MCF 10A (cell line): ENCODE data around the gene ADCK1. TPM values are rescaled to one million over a fixed set of nuclear protein-coding genes. Genes with fewer than 3 reads are reported as not detected.

Source experiments
- BruUV-seq: library from RNA; stranded (reverse); fragments of 400-500 nt; replicated peaks from 2 replicates; lab custom pipeline; 2021; lab: Mats Ljungman, UMichigan
- CTCF ChIA-PET: fragments of 300-600 bp; sonication (Branson Sonifier 250); formaldehyde crosslinking; extraction: SDS; loops from one replicate; lab custom pipeline; 2021; ENCODE audit warnings: antibody characterized with exemption, inconsistent platforms; lab: Yijun Ruan, JAX
- POLR2A ChIA-PET: fragments of 300-600, 350-650 bp; sonication (Branson Sonifier 250); formaldehyde crosslinking; extraction: SDS; loops from one replicate; lab custom pipeline; 2020; ENCODE audit warnings: antibody characterized with exemption, inconsistent platforms; lab: Yijun Ruan, JAX
- DNase-seq: peaks from one replicate; pipeline ENCODE4 v3.0.0-alpha.2; 2018; ENCODE audit not compliant: unreplicated experiment
- H3K27ac Mint-ChIP-seq: one replicate; pipeline ENCODE4 v1.8.0; 2022; ENCODE audit warnings: mild to moderate bottlenecking, low read depth, mixed read lengths; ENCODE audit not compliant: unreplicated experiment
- H3K27me3 Mint-ChIP-seq: one replicate; pipeline ENCODE4 v1.8.0; 2022; ENCODE audit warnings: mixed read lengths; ENCODE audit not compliant: insufficient read depth, unreplicated experiment
- H3K36me3 Mint-ChIP-seq: one replicate; pipeline ENCODE4 v1.8.0; 2022; ENCODE audit warnings: mild to moderate bottlenecking, moderate library complexity, mixed read lengths; ENCODE audit not compliant: insufficient read depth, unreplicated experiment
- H3K4me1 Mint-ChIP-seq: one replicate; pipeline ENCODE4 v1.8.0; 2022; ENCODE audit warnings: mixed read lengths; ENCODE audit not compliant: insufficient read depth, unreplicated experiment
- H3K4me3 Mint-ChIP-seq: one replicate; pipeline ENCODE4 v1.8.0; 2022; ENCODE audit warnings: mild to moderate bottlenecking, moderate library complexity, mixed read lengths; ENCODE audit not compliant: unreplicated experiment
- H3K9me3 Mint-ChIP-seq: one replicate; pipeline ENCODE4 v1.8.0; 2022; ENCODE audit warnings: mixed read lengths; ENCODE audit not compliant: unreplicated experiment
- CTCF ChIP-seq: fragments of 200-600 bp; IDR thresholded peaks from one replicate; pipeline ENCODE4 v1.8.0; 2022; ENCODE audit warnings: antibody characterized with exemption, mild to moderate bottlenecking; ENCODE audit not compliant: unreplicated experiment
- intact Hi-C: fragments of 100-400 bp; cut with micrococcal nuclease; formaldehyde crosslinking; loops from 2 replicates; pipeline ENCODE4 v1.14.1; 2022
- total RNA-seq: library from RNA; stranded (reverse); gene quantifications from 2 replicates; pipeline ENCODE4 v1.2.3, GENCODE V29; 2022

ADCK1 gene
- total RNA-seq, 1 experiment from 2014 or later, result 7.0 TPM

DNA sequence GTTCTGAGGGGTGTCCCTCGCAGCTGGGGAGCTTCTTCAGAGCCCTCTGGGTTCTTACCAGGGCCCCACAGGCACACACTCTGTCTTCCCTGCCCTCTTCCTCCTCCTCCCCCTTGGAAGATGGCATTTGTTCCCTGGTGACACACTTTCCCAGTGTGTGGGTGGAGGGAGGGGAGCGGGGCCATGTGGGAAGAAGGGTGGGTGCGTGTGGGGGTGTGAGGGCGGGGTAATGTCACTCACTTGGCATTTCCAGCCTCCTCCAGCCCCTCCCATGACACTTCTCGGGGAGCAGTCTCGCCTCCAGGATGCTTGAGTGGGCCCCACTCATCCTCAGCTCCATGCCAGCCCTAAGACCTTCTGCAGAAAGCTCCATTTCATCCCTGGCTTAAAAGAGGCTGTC is 61.3 kb downstream of the ADCK1 start:
- no peak overlapping the region for H3K4me3 Mint-ChIP-seq
- ChIA-PET CTCF (interaction anchor here (0.6 to 8.3 kb wide), 51 partner anchors 8 to 1948 kb away, joined by 3 to 117 read pairs (median 4); no protein-coding TSS in a partner anchor), POLR2A (no interaction called here)
- peaks cover 7% of the 10 kb centered on the region for H3K4me1 Mint-ChIP-seq
- no peaks in the 10 kb centered on the region for H3K9me3 Mint-ChIP-seq
- no peaks in the 10 kb centered on the region for H3K27me3 Mint-ChIP-seq
- no peaks in the 10 kb centered on the region for H3K36me3 Mint-ChIP-seq
- BruUV-seq, result no TSS peak
- no peak overlapping the region for H3K27ac Mint-ChIP-seq
- intact Hi-C loops, result loop anchor here (5.0 kb wide), 1 partner anchor 836 kb away; no protein-coding TSS in a partner anchor
- no peak for DNase-seq
- no peak for TF ChIP-seq CTCF

DNA sequence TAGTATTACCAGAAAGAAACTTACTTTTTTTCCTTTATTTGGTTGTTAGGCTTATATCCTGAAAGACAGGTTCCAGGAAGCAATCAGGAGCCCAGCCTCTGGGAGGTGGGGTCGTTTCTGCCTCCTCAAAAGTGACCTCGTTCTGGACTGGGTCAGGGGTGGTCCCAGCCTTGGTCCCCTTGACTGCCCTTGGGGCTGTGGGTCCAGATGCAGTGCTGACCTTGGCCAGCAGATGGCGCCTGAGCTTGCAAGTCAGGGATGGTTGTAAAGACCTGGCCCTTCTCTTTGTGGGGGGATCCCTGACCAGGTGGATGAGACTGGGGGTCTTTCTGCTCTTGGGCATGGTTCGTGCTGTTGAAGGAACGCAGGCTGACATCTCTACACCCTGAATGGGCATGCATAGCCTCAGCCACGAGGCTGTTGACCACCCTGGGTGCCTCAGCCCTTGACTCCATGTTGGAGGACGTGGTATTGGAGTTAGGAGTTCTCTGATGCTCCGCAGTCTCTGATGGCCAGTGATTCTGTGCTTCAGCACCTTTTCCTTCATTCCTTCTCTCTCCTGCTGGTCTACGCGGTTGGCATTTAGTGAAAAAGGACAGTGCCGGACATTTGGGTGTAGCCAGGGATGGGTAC is 62.4 kb downstream of the ADCK1 start:
- DNase-seq, result peak; percentile 58
- BruUV-seq, result no TSS peak
- POLR2A ChIA-PET, result no interaction called here
- CTCF ChIA-PET, result interaction anchor here (0.6 to 8.3 kb wide), 61 partner anchors 8 to 1725 kb away, joined by 3 to 117 read pairs (median 4); no protein-coding TSS in a partner anchor
- Mint-ChIP-seq H3K9me3 (no peaks in the 10 kb centered on the region), H3K27ac (no peak overlapping the region), H3K4me3 (no peak overlapping the region), H3K4me1 (peaks cover 7% of the 10 kb centered on the region), H3K36me3 (no peaks in the 10 kb centered on the region), H3K27me3 (no peaks in the 10 kb centered on the region)
- peak; percentile 94 for TF ChIP-seq CTCF
- intact Hi-C loops, result loop anchor here (1.0 to 5.0 kb wide), 6 partner anchors 167 to 974 kb away; no protein-coding TSS in a partner anchor

GRCh38 chr14:77864085-77864484 is 64.2 kb downstream of the ADCK1 start:
- Mint-ChIP-seq H3K4me1 (peaks cover 7% of the 10 kb centered on the region), H3K4me3 (no peak overlapping the region), H3K27ac (no peak overlapping the region), H3K9me3 (no peaks in the 10 kb centered on the region), H3K27me3 (no peaks in the 10 kb centered on the region), H3K36me3 (no peaks in the 10 kb centered on the region)
- TF ChIP-seq CTCF, result no peak
- DNase-seq, result no peak
- ChIA-PET CTCF (interaction anchor here (0.7 to 8.3 kb wide), 11 partner anchors 8 to 975 kb away, joined by 3 to 117 read pairs (median 4); no protein-coding TSS in a partner anchor), POLR2A (no interaction called here)
- intact Hi-C loops, result loop anchor here (5.0 kb wide), 1 partner anchor 833 kb away; no protein-coding TSS in a partner anchor
- no TSS peak for BruUV-seq

GRCh38 chr14:77864580-77864979 is 64.7 kb downstream of the ADCK1 start:
- Mint-ChIP-seq H3K27ac (no peak overlapping the region), H3K4me3 (no peak overlapping the region)

More at GRCh38 chr14:77864580-77864979, 64.7 kb downstream of the ADCK1 start:
- intact Hi-C loops, result loop anchor here (5.0 kb wide), 1 partner anchor 833 kb away; no protein-coding TSS in a partner anchor
- TF ChIP-seq CTCF, result no peak
- Mint-ChIP-seq H3K9me3 (no peaks in the 10 kb centered on the region), H3K36me3 (no peaks in the 10 kb centered on the region), H3K4me1 (peaks cover 7% of the 10 kb centered on the region), H3K27me3 (no peaks in the 10 kb centered on the region)
- no TSS peak for BruUV-seq
- CTCF ChIA-PET, result interaction anchor here (0.5 to 8.3 kb wide), 8 partner anchors 11 to 974 kb away, joined by 3 to 117 read pairs (median 4); no protein-coding TSS in a partner anchor
- POLR2A ChIA-PET, result no interaction called here
- no peak for DNase-seq
